B cell (primary cell): ENCODE data around the gene MBD6.

Experiments used
- CTCF ChIP-seq: fragments of 200-600 bp; IDR thresholded peaks from one replicate; pipeline ENCODE4 v1.8.0; 2022; ENCODE audit warnings: antibody characterized with exemption, mild to moderate bottlenecking
- EZH2 ChIP-seq: IDR thresholded peaks from 2 replicates; pipeline ENCODE4 v1.6.1; 2012; ENCODE audit warnings: borderline replicate concordance, low read depth, mild to moderate bottlenecking, moderate library complexity, low read length; ENCODE audit not compliant: insufficient read depth, poor library complexity, severe bottlenecking

GRCh38 chr12:57574795-57575194 lies 52.2 kb downstream of the MBD6 start:
- TF ChIP-seq CTCF (no peak), EZH2 (no peak)
